GM19238 (cell line): ENCODE measurements around the gene ARHGAP45.
A peak's percentile ranks its signal among the peaks of the same experiment; 100 is the strongest.

Source experiments
- DNase-seq: peaks from one replicate; pipeline ENCODE4 v3.0.0; 2011; ENCODE audit warnings: low spot score; ENCODE audit not compliant: insufficient read length

The ARHGAP45 gene

DNA sequence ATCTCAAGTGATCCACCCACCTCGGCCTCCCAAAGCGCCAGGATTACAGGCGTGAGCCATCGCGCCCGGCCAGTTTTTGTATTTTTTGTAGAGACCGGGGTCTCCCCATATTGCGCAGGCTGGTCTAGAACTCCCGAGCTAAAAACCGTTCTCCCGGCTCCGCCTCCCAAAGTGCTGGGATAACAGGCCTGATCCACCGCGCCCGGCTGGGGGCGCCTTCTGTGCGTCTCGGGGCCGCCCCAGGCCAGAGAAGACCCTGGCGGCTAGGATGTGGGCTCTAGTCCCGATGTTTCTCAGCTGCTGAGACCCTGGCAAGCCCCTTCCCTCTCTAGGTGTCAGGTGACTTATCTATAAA lies 3.6 kb downstream of the ARHGAP45 start:
- no peak for DNase-seq

GRCh38 chr19:1070931-1071791 lies 4.2 kb downstream of the ARHGAP45 start:
- no peak for DNase-seq

DNA sequence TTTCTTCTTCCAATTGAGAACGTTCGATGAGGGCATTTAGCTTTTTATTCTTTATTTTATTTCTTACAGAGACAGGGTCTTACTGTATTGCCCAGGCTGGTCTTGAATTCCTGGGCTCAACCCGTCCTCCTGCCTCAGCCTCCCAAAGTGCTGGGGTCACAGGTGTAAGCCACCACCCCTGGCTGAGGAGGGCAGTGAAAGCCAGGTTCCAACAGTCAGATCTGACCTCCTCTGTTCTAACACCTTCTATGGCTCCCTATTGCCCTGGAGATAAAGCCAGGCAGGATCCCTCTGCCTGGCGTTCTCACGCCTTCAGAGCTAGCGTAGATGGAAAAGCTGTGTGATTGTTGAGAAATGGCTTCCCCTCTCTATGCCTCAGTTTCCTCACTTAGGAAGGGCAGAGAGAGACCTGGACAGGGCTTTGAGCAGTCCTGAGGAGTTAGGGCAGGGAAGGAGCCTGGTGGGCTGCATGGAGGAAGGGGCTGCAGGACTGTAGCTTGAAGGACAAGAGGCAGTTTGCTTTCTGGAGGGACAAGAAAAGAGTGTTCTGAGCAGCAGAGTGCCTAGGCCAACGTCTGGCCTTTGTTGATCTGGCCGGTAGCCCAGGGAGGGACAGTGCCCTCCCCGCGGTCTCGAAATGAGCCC lies 5.5 kb downstream of the ARHGAP45 start:
- no peak for DNase-seq

- DNase-seq = no peak
These were observed 6.3 kb downstream of the ARHGAP45 start for GRCh38 chr19:1073063-1073955.

DNA sequence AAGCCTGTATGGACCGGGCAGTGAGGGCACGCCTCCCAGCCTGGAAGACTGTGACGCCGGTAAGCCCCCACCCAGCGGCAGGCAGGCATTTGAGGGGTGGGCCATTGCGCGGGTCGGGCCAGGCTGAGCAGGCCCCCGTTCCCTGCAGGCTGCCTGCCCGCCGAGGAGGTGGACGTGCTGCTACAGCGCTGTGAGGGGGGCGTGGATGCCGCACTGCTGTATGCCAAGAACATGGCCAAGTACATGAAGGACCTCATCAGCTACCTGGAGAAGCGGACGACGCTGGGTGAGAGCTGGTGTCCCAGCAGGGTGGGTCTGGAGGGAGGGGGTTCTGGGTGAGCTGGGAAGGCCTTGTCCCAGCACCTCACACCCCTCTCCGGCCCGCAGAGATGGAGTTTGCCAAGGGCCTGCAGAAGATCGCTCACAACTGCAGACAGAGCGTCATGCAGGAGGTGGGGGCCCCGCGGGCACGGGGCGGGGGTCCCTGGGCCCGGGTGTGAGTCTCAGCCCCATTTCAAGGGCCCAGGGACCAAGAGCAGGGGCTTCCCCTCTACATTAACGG lies 7.1 kb downstream of the ARHGAP45 start:
- no peak for DNase-seq

GRCh38 chr19:1074544-1075283 lies 7.7 kb downstream of the ARHGAP45 start:
- DNase-seq = peak; percentile 96

DNA sequence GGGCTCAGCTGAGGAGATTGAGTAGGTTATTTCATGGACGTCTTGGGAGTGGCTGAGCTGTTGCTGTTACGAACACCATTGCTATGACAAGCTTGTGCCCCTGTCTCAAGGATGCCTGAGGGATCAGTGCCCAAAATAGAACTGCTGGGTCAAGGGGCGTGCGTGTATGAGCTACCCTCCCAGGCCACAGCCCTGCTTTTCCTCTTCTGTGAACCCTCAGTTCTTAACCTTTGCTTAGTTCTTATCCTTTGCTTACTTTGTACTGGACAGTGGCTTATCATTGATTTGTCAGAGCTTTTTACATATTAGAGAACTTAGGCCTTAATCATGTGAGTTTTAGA lies 9.0 kb downstream of the ARHGAP45 start:
- DNase-seq = no peak

GRCh38 chr19:1076951-1077350 lies 10.0 kb downstream of the ARHGAP45 start:
- DNase-seq = peak; percentile 100

DNA sequence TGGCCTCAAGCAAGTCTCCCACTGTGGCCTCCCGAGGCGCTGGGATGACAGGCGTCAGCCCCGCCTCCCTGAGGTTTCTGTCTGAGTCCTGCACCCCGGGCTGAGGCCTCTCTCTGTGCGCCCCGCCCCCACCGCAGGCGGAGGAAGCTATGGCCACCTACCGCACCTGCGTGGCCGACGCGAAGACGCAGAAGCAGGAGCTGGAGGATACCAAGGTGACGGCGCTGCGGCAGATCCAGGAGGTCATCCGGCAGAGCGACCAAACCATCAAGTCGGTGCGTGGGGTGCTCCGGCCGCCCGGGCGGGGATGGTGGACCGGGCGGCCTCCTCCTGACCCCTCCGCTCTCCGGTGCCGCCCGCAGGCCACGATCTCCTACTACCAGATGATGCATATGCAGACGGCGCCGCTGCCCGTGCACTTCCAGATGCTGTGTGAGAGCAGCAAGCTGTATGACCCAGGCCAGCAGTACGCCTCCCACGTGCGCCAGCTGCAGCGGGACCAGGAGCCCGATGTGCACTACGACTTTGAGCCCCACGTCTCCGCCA lies 12.7 kb downstream of the ARHGAP45 start:
- DNase-seq = no peak

DNA sequence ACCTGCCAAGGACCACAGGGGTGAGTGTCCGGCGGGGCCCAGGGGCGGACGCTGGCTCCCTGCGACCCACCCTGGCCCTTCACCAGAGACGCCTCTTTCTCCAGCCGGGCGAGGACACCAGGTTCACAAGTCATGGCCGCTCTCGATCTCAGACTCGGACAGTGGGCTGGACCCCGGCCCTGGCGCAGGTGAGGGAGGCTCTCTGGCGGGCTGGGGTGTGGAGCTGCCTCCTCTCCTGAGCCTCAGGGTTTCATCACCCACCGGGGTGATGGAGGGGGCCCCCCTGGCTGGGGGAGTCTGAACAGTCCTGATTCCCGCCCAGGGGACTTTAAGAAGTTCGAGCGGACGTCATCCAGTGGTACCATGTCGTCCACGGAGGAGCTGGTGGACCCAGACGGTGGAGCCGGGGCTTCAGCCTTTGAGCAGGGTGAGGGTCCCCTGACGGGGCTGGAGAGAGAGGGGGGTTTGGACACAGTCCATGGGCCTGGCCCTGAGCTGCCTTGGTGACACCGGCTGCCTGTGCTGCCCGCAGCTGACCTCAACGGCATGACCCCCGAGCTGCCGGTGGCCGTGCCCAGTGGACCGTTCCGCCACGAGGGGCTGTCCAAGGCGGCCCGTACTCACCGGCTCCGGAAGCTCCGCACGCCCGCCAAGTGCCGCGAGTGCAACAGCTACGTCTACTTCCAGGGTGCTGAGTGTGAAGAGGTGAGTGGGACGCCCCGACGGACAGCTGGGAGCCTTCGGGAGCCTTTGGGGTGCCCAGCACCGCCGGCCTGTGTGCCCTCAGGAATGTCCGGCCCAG lies 13.6 kb downstream of the ARHGAP45 start:
- no peak for DNase-seq

- DNase-seq = no peak
These were observed 14.6 kb downstream of the ARHGAP45 start for GRCh38 chr19:1081301-1082164.

- DNase-seq = peak; percentile 50
These were observed 15.4 kb downstream of the ARHGAP45 start for GRCh38 chr19:1082165-1082927.

GRCh38 chr19:1082928-1083816 lies 16.2 kb downstream of the ARHGAP45 start:
- DNase-seq = no peak

GRCh38 chr19:1084024-1084868 lies 17.3 kb downstream of the ARHGAP45 start:
- DNase-seq = no peak

- DNase-seq = no peak
These were observed 18.2 kb downstream of the ARHGAP45 start for GRCh38 chr19:1085053-1085658.
